ENCODE results near the gene HTT. TPM values are rescaled to one million over a fixed set of nuclear protein-coding genes. Genes with fewer than 3 reads are reported as not detected.

Gene HTT
- total RNA-seq, 6 experiments from 2014 or later, result 38.1 to 52.0 (median 47.8) TPM

DNA sequence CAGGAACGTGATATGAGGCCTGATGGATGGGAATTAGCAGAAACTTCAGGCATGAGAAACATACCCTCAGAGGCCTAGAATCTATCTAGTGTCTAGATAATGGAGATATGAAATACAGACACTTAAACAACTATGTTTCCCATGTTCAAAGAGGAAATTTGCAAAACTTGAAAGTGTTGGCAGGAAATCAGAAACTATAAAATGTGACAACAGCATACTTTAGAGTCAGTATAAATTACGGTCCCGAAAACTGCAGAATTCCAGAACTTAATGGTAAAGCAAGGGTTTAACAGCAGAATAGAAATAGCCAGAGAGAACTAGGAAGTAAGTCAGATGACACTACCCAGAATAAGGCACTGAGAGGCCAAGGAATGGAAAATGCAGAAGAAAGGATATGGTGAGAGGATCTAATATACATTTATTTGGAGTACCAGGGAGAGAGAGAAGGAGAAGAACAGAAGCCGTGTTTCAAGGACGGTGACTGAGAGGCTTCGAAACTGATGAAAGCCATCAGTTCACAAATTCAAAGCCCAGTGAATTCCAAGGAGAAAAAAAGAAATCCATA is 7.6 kb upstream of the HTT start:
- H3K27me3 Mint-ChIP-seq (ENCODE audit: insufficient read depth), result peaks cover 12% of the 10 kb centered on the region
- no peaks in the 10 kb centered on the region for H3K9me3 Mint-ChIP-seq
- H3K36me3 Mint-ChIP-seq (ENCODE audit: low read depth), result no peaks in the 10 kb centered on the region
- DNase-seq, result no peak
- H3K4me3 Mint-ChIP-seq, result no peak overlapping the region
- peaks cover 24% of the 10 kb centered on the region for H3K4me1 Mint-ChIP-seq (ENCODE audit: low read depth)
- TF ChIP-seq, protein P1, sequence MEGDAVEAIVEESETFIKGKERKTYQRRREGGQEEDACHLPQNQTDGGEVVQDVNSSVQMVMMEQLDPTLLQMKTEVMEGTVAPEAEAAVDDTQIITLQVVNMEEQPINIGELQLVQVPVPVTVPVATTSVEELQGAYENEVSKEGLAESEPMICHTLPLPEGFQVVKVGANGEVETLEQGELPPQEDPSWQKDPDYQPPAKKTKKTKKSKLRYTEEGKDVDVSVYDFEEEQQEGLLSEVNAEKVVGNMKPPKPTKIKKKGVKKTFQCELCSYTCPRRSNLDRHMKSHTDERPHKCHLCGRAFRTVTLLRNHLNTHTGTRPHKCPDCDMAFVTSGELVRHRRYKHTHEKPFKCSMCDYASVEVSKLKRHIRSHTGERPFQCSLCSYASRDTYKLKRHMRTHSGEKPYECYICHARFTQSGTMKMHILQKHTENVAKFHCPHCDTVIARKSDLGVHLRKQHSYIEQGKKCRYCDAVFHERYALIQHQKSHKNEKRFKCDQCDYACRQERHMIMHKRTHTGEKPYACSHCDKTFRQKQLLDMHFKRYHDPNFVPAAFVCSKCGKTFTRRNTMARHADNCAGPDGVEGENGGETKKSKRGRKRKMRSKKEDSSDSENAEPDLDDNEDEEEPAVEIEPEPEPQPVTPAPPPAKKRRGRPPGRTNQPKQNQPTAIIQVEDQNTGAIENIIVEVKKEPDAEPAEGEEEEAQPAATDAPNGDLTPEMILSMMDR (IDR thresholded peaks at IDR 0.05), result no peak
- H3K27ac Mint-ChIP-seq, result no peak overlapping the region

DNA sequence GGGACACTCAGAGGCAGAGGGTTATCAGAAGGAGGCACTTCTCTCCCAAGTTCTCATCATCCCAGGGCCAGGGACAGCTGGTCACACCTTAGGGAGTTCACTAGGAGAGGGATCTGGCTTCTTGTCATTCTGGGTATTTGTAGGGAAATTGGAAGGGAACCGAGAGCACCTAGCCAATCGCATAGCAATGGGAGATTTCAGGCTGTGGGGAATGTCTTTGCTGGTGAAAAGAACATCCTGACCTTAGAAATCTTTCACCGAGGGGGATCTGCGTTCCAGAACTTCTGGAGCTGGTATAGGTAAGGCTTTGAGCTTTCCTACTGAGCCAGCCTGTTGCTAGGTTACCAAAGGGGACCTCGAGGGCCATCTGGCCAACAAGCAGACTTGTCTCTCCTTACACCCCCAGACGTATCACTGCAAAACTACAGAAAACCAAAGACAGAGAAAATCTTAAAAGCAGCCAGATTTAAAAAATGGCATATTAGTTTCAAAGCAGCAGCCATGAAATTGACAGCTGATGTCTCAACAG is 6.9 kb upstream of the HTT start:
- Mint-ChIP-seq H3K4me1 (ENCODE audit: low read depth) (peaks cover 24% of the 10 kb centered on the region), H3K27me3 (ENCODE audit: insufficient read depth) (peaks cover 8% of the 10 kb centered on the region), H3K27ac (no peak overlapping the region), H3K9me3 (no peaks in the 10 kb centered on the region), H3K4me3 (no peak overlapping the region), H3K36me3 (ENCODE audit: low read depth) (no peaks in the 10 kb centered on the region)
- TF ChIP-seq, protein P1 (IDR thresholded peaks at IDR 0.05), result no peak
- no peak for DNase-seq

DNA sequence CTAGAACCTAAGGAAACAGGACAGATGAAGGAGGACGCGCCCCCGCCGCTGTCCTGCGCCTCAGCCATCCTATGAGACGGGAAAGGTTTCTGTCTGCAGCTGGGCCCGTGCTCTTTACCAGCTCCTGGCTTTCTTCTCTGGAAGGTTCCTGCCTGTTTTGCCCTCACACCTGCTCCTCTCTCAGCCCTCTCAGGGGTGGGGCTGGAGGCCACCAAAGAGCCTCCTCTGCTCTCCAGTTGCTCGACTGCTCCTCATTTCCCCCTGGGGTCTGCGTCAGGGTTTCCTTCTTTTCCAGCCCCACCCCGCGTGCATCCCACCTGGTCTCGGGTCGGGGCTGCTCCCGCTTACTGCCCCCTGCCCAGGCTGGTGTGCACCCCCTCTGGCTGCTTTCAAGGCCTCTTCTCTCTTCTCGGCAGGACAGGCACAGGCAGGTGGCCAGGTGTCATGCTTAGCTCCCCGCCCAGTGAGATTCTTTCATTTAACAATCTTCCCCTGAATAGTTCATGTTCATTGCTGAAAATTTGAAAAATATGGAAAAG is 4.8 kb upstream of the HTT start:
- Mint-ChIP-seq H3K36me3 (ENCODE audit: low read depth) (no peaks in the 10 kb centered on the region), H3K27ac (no peak overlapping the region), H3K4me3 (no peak overlapping the region), H3K4me1 (ENCODE audit: low read depth) (peaks cover 19% of the 10 kb centered on the region), H3K9me3 (no peaks in the 10 kb centered on the region), H3K27me3 (ENCODE audit: insufficient read depth) (peaks cover 2% of the 10 kb centered on the region; the same call in 1 of the 2 replicates)
- DNase-seq, result no peak
- TF ChIP-seq, protein P1 (IDR thresholded peaks at IDR 0.05), result no peak

DNA sequence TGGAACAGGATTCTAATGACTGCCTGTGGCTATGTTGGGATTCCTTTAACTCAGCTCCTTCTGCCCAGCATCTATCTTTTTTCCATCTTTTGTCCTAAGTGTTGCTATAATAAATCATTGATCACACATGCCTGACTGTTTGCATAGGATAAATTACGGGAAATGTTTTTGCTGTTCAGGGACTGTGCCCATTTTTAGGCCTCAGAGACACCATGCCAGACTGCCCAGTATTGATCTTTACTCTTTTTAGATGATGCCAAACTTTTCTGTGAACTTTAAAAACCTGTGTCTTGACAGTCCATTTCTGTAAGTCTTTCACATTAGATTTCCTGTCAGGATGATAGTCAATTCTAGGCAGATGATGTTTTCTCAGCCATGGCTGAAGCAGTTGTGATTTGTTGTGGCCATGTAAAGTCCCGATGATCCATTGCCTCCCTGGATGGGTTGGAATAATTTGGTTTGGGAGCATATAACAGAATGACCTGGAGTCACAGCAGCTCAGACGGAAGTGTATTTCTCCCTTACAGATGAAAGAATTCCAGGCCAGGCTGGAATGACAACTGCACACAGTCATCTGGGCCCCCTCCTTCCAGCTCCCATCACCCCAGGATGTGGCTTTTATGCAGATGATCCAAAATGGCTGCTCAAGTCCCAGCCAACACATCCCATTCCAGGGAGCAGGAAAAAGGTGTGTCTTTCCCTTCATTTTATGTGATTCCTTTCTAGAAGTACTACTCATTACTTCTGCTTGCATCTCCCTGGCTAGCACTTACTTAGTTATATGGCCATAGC is 3.6 kb upstream of the HTT start:
- DNase-seq, result peak; percentile 34
- Mint-ChIP-seq H3K4me1 (ENCODE audit: low read depth) (peaks cover 24% of the 10 kb centered on the region), H3K9me3 (no peaks in the 10 kb centered on the region), H3K36me3 (ENCODE audit: low read depth) (no peaks in the 10 kb centered on the region), H3K27ac (peak overlapping the region; percentile 56), H3K4me3 (no peak overlapping the region), H3K27me3 (ENCODE audit: insufficient read depth) (peaks cover 2% of the 10 kb centered on the region)
- TF ChIP-seq, protein P1 (IDR thresholded peaks at IDR 0.05), result no peak

DNA sequence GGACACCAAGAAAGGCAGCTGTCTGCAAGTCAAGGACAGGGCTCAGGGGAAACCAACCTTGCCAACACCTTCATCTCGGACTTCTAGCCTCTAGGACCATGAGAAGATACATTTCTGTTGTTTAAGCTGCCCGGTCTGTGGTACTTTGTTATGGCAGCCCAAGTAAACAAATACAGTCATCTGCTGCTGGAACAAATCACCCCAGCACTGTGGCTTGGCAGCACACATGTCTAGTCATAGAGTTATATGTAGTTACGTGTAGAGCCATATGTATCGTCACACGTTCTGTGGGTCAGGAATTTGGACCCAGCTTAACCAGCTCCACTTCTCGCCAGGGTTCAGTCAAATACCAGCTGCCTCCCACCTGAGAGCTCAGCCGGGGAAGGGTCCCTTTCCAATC is 2.7 kb upstream of the HTT start:
- H3K27ac Mint-ChIP-seq, result peak overlapping the region; percentile 56; the same call in 1 of the 2 replicates
- peaks cover 31% of the 10 kb centered on the region for H3K4me1 Mint-ChIP-seq (ENCODE audit: low read depth)
- TF ChIP-seq, protein P1 (IDR thresholded peaks at IDR 0.05), result no peak
- peaks cover 2% of the 10 kb centered on the region for H3K27me3 Mint-ChIP-seq (ENCODE audit: insufficient read depth)
- DNase-seq, result peak; percentile 24
- no peaks in the 10 kb centered on the region for H3K9me3 Mint-ChIP-seq
- H3K4me3 Mint-ChIP-seq, result no peak overlapping the region
- H3K36me3 Mint-ChIP-seq (ENCODE audit: low read depth), result no peaks in the 10 kb centered on the region
